HCT116 (cell line): ENCODE measurements around the gene CAMTA2. TPM values are rescaled to one million over a fixed set of nuclear protein-coding genes. Genes with fewer than 3 reads are reported as not detected.
A peak's percentile ranks its signal among the peaks of the same experiment; 100 is the strongest.

Experiments
- ATAC-seq: fragments of 200-7000 bp; cut with Tn5 transposase; 2 replicates; pipeline ENCODE4 v1.9.1; 2020; ENCODE audit warnings: mild to moderate bottlenecking, moderate library complexity
- BruUV-seq: library from RNA; stranded (reverse); fragments of 400-500 nt; replicated peaks from 2 replicates; lab custom pipeline; 2021; lab: Mats Ljungman, UMichigan
- CTCF ChIA-PET: fragments of 300-600 bp; sonication (Branson Sonifier 250); formaldehyde crosslinking; loops from one replicate; lab custom pipeline; 2021; ENCODE audit warnings: antibody characterized with exemption; lab: Charles Lee
- POLR2A ChIA-PET: fragments of 300-600, 350-600 bp; sonication (Branson Sonifier 250); formaldehyde crosslinking; loops from one replicate; lab custom pipeline; 2021; ENCODE audit warnings: antibody characterized with exemption; lab: Charles Lee
- RAD21 ChIA-PET, 2 experiments: fragments of 300-600 bp; sonication (Branson Sonifier 250); formaldehyde crosslinking; loops; one replicate each; lab custom pipeline; 2023; ENCODE audit warnings: low total read pairs in 2 of 2; ENCODE audit not compliant: uncharacterized antibody in 2 of 2, unreplicated experiment in 2 of 2, low non-redundant PET in 1 of 2; lab: Charles Lee
- DNase-seq: peaks from one replicate; pipeline ENCODE4 v3.0.0-alpha.2; 2010; ENCODE audit warnings: low read depth, low spot score
- H2AFZ ChIP-seq: fragments of 200-600 bp; shearing (Covaris generic), sonication (generic); 2 replicates; pipeline ENCODE4 v1.6.1; 2017; ENCODE audit warnings: low read depth, mixed run types, mixed read lengths, antibody characterized with exemption, low read length; ENCODE audit not compliant: poor library complexity, severe bottlenecking
- H3K27ac ChIP-seq: 2 replicates; pipeline ENCODE4 v1.5.1; 2012; ENCODE audit warnings: low read depth, low read length
- H3K27me3 ChIP-seq: fragments of 200-600 bp; sonication (generic); 2 replicates; pipeline ENCODE4 v1.6.1; 2016; ENCODE audit warnings: mixed run types, low read length, mixed read lengths; ENCODE audit not compliant: insufficient read depth
- H3K36me3 ChIP-seq, 2 experiments: fragments of 200-500 bp in 1 of 2; fragments of 200-600 bp in 1 of 2; sonication (Bioruptor generic) in 1 of 2; sonication (generic) in 1 of 2; 2 replicates each; pipeline versions ENCODE4 v1.5.1 to v1.6.1; 2014 to 2016; ENCODE audit warnings: low read length in 2 of 2, inconsistent platforms in 1 of 2, mixed read lengths in 1 of 2, mixed run types in 1 of 2; ENCODE audit not compliant: insufficient read depth in 2 of 2, control insufficient read depth in 1 of 2
- H3K4me1 ChIP-seq, 2 experiments: fragments of 200-600 bp in 1 of 2; sonication (generic) in 1 of 2; 2 replicates each; pipeline versions ENCODE4 v1.5.1 to v1.6.1; 2012 to 2017; ENCODE audit warnings: low read length in 2 of 2, inconsistent platforms in 1 of 2, mild to moderate bottlenecking in 1 of 2, mixed read lengths in 1 of 2, mixed run types in 1 of 2, moderate library complexity in 1 of 2; ENCODE audit not compliant: insufficient read depth in 2 of 2, control insufficient read depth in 1 of 2
- H3K4me2 ChIP-seq: fragments of 200-600 bp; sonication (generic); 2 replicates; pipeline ENCODE4 v1.6.1; 2017; ENCODE audit warnings: mixed run types, low read length, mixed read lengths
- H3K4me3 ChIP-seq, 2 experiments: fragments of 200-600 bp in 1 of 2; sonication (generic) in 1 of 2; replicated peaks in 1 of 2; 2 replicates each; pipeline ENCODE4 v1.5.1; 2011 to 2016; ENCODE audit warnings: low read length in 2 of 2, control low read depth in 1 of 2, low read depth in 1 of 2, mild to moderate bottlenecking in 1 of 2, mixed read lengths in 1 of 2, mixed run types in 1 of 2
- H3K79me2 ChIP-seq: fragments of 200-600 bp; sonication (generic); 2 replicates; pipeline ENCODE4 v1.6.1; 2017; ENCODE audit warnings: mild to moderate bottlenecking, mixed run types, low read length, moderate library complexity, mixed read lengths; ENCODE audit not compliant: insufficient read depth
- H3K9ac ChIP-seq: fragments of 200-600 bp; sonication (generic); 2 replicates; pipeline ENCODE4 v1.6.1; 2016; ENCODE audit warnings: low read length, mixed read lengths
- H3K9me2 ChIP-seq: fragments of 200-600 bp; sonication (generic), shearing (Covaris generic); 2 replicates; pipeline ENCODE4 v1.6.1; 2017; ENCODE audit warnings: mixed run types, mild to moderate bottlenecking, moderate library complexity; ENCODE audit not compliant: insufficient read depth
- H3K9me3 ChIP-seq, 2 experiments: fragments of 200-500 bp in 1 of 2; fragments of 200-600 bp in 1 of 2; sonication (Bioruptor generic) in 1 of 2; sonication (generic) in 1 of 2; 2 replicates each; pipeline ENCODE4 v1.6.1; 2014 to 2017; ENCODE audit warnings: low read length in 2 of 2, mixed read lengths in 2 of 2, inconsistent platforms in 1 of 2, low read depth in 1 of 2, mild to moderate bottlenecking in 1 of 2, mixed run types in 1 of 2, moderate library complexity in 1 of 2; ENCODE audit not compliant: control insufficient read depth in 1 of 2, insufficient read depth in 1 of 2
- H4K20me1 ChIP-seq: fragments of 200-600 bp; sonication (generic), shearing (Covaris generic); 2 replicates; pipeline ENCODE4 v1.6.1; 2017; ENCODE audit warnings: mixed run types, mild to moderate bottlenecking, moderate library complexity; ENCODE audit not compliant: insufficient read depth
- ATF3 ChIP-seq: IDR thresholded peaks from 2 replicates; pipeline ENCODE4 v1.6.1; 2012
- CBX3 ChIP-seq: IDR thresholded peaks from 2 replicates; pipeline ENCODE4 v1.6.1; 2012; ENCODE audit warnings: low read depth
- CEBPB ChIP-seq: IDR thresholded peaks from 2 replicates; pipeline ENCODE4 v1.6.1; 2012; ENCODE audit warnings: low read depth
- CTCF ChIP-seq, 3 experiments: fragments of 200-600 bp in 1 of 3; sonication (generic) in 1 of 3; IDR thresholded peaks in 2 of 3; conservative IDR thresholded peaks in 1 of 3; 2 replicates each; pipeline ENCODE4 v1.5.1; 2012 to 2017; ENCODE audit warnings: low read depth in 2 of 3, low read length in 2 of 3, antibody characterized with exemption in 1 of 3, borderline replicate concordance in 1 of 3, control low read depth in 1 of 3, mild to moderate bottlenecking in 1 of 3, mixed read lengths in 1 of 3, mixed run types in 1 of 3, moderate library complexity in 1 of 3; ENCODE audit not compliant: insufficient read depth in 1 of 3
- ELF1 ChIP-seq: IDR thresholded peaks from 2 replicates; pipeline ENCODE4 v1.6.1; 2012; ENCODE audit warnings: low read depth, borderline replicate concordance
- EZH2 ChIP-seq: fragments of 200-600 bp; sonication (generic); IDR thresholded peaks from 2 replicates; pipeline ENCODE4 v1.6.1; 2017; ENCODE audit warnings: antibody characterized with exemption, mixed run types
- MAX ChIP-seq: IDR thresholded peaks from 2 replicates; pipeline ENCODE4 v1.6.1; 2012
- POLR2A ChIP-seq: IDR thresholded peaks from 2 replicates; pipeline ENCODE4 v1.7.0; 2011; ENCODE audit warnings: borderline replicate concordance; ENCODE audit not compliant: insufficient read depth, insufficient read length; ENCODE audit errors: extremely low read depth
- POLR2AphosphoS5 ChIP-seq: IDR thresholded peaks from 2 replicates; pipeline ENCODE4 v1.6.1; 2011; ENCODE audit warnings: mild to moderate bottlenecking, low read depth, low read length, moderate library complexity
- SIN3A ChIP-seq: IDR thresholded peaks from 2 replicates; pipeline ENCODE4 v1.6.1; 2012; ENCODE audit warnings: low read depth
- SP1 ChIP-seq: IDR thresholded peaks from 2 replicates; pipeline ENCODE4 v1.6.1; 2012; ENCODE audit warnings: low read depth
- SRF ChIP-seq: IDR thresholded peaks from 2 replicates; pipeline ENCODE4 v1.6.1; 2012; ENCODE audit warnings: low read depth
- YY1 ChIP-seq: IDR thresholded peaks from 2 replicates; pipeline ENCODE4 v1.6.1; 2011; ENCODE audit warnings: low read length, low read depth, moderate library complexity, mild to moderate bottlenecking; ENCODE audit not compliant: insufficient replicate concordance; ENCODE audit errors: extremely low read depth
- ZFX ChIP-seq: fragments of 450-650 bp; IDR thresholded peaks from 2 replicates; pipeline ENCODE4 v1.6.1; 2017
- ZNF274 ChIP-seq: fragments of 200-500 bp; sonication (Bioruptor generic); IDR thresholded peaks from 2 replicates; pipeline ENCODE4 v1.6.1; 2014; ENCODE audit warnings: mild to moderate bottlenecking, low read depth, low read length, inconsistent platforms
- intact Hi-C: fragments of 100-400 bp; cut with micrococcal nuclease; formaldehyde crosslinking; loops from 2 replicates; pipeline ENCODE4 v1.10.0; 2022
- total RNA-seq: library from RNA; stranded (reverse); gene quantifications from one replicate; pipeline ENCODE4 v1.2.1, GENCODE V29; 2021; ENCODE audit not compliant: unreplicated experiment

Gene CAMTA2
- total RNA-seq, 1 experiment from 2014 or later: 37.8 TPM

GRCh38 chr17:4969551-4970173 lies 17.8 kb downstream of the CAMTA2 start:
- ChIA-PET POLR2A (interaction anchor here (1.5 to 5.0 kb wide), 4 partner anchors 17 to 29 kb away, joined by 7 to 45 read pairs (median 14); partner anchors contain the start of genes CAMTA2, ENO3, PFN1 and RNF167), RAD21 (no interaction called here), CTCF (interaction anchor here (1.0 kb wide), 1 partner anchor 29 kb away, joined by 3 read pairs; the partner anchor contains the start of genes RNF167 and SLC25A11)
- Histone ChIP-seq H3K79me2 (peaks cover 13% of the 10 kb centered on the region; the same call in 1 of the 2 replicates), H3K9me3 (no peaks in the 10 kb centered on the region), H2AFZ (no peak overlapping the region), H3K4me3 (0 out of 4 replicates have a peak overlapping the region, but pooled peaks of 1 of the 2 experiments have one; percentile 13), H4K20me1 (no peaks in the 10 kb centered on the region), H3K9ac (peak overlapping the region; percentile 80; the same call in 1 of the 2 replicates), H3K4me1 (peaks cover 19 to 33% of the 10 kb centered on the region in 2 experiments), H3K27me3 (no peaks in the 10 kb centered on the region), H3K4me2 (peak overlapping the region; percentile 84), H3K9me2 (no peaks in the 10 kb centered on the region), H3K36me3 (peaks cover 4 to 19% of the 10 kb centered on the region in 2 experiments; a peak in 3 of 4 replicates), H3K27ac (peak overlapping the region; percentile 90)
- no peak for DNase-seq
- ATAC-seq: no peak
- BruUV-seq: TSS peak; percentile 50
- intact Hi-C loops: no loop called here
- TF ChIP-seq MAX (no peak), ZNF274 (no peak), ZFX (no peak), YY1 (no peak), SP1 (no peak), SIN3A (no peak), CEBPB (no peak), SRF (no peak), POLR2A (no peak), CTCF (IDR thresholded peaks at IDR 0.05 in 2 of 3, conservative IDR thresholded peaks at IDR 0.05 in 1 of 3; ENCODE audit: borderline replicate concordance in 1 of 3, insufficient read depth in 1 of 3, low read depth in 2 of 3, low read length in 2 of 3) (no peak), CBX3 (no peak), EZH2 (no peak), POLR2AphosphoS5 (no peak), ELF1 (no peak), ATF3 (no peak)
